Activated T-helper 1 cell treated with Interleukin-2 at 50 U/mL for 16 hours (primary cell): ENCODE measurements around the gene SSPN.

Source experiments
- DNase-seq: peaks from one replicate; pipeline ENCODE4 v3.0.0-alpha.2; 2020; ENCODE audit warnings: low read depth

The SSPN gene

GRCh38 chr12:26195250-26195640 is at the start of gene SSPN:
Gene SSPN (plus strand): TSS chr12:26195573. CDS start chr12:26195673, 100 bp downstream.
- DNase-seq = no peak

GRCh38 chr12:26148291-26148690 is 47.1 kb upstream of the SSPN start:
- DNase-seq = no peak

- DNase-seq = no peak
Measured at GRCh38 chr12:26149968-26150500, 45.3 kb upstream of the SSPN start.

GRCh38 chr12:26150736-26151450 is 44.5 kb upstream of the SSPN start:
- no peak for DNase-seq

GRCh38 chr12:26152507-26153102 is 42.8 kb upstream of the SSPN start:
- DNase-seq = no peak

- DNase-seq = no peak
Measured at GRCh38 chr12:26153421-26154154, 41.8 kb upstream of the SSPN start.

- no peak for DNase-seq
Measured at GRCh38 chr12:26156201-26156871, 39.0 kb upstream of the SSPN start.

GRCh38 chr12:26157001-26157400 is 38.4 kb upstream of the SSPN start:
- DNase-seq = no peak

- DNase-seq = no peak
Measured at GRCh38 chr12:26158078-26158764, 37.2 kb upstream of the SSPN start.

GRCh38 chr12:26162174-26162573 is 33.2 kb upstream of the SSPN start:
- DNase-seq = no peak

- no peak for DNase-seq
Measured at GRCh38 chr12:26162905-26163304, 32.5 kb upstream of the SSPN start.

GRCh38 chr12:26164118-26164517 is 31.3 kb upstream of the SSPN start:
- DNase-seq = no peak

GRCh38 chr12:26172013-26172412 is 23.4 kb upstream of the SSPN start:
- no peak for DNase-seq

GRCh38 chr12:26172539-26172938 is 22.8 kb upstream of the SSPN start:
- no peak for DNase-seq

GRCh38 chr12:26172946-26173552 is 22.3 kb upstream of the SSPN start:
- DNase-seq = no peak

GRCh38 chr12:26176725-26177124 is 18.6 kb upstream of the SSPN start:
- DNase-seq = no peak

- no peak for DNase-seq
Measured at GRCh38 chr12:26177283-26177682, 18.1 kb upstream of the SSPN start.

- no peak for DNase-seq
Measured at GRCh38 chr12:26179826-26180225, 15.5 kb upstream of the SSPN start.

GRCh38 chr12:26182377-26182776 is 13.0 kb upstream of the SSPN start:
- DNase-seq = no peak

GRCh38 chr12:26185532-26186320 is 9.6 kb upstream of the SSPN start:
- DNase-seq = no peak
